NCI-H2196 (cell line): ENCODE data around the gene TMEM106B.

ENCODE experiments used
- DNase-seq: peaks from one replicate; lab custom pipeline; 2025; ENCODE audit not compliant: unreplicated experiment; lab: John Stamatoyannopoulos, UW

TMEM106B gene

GRCh38 chr7:12226756-12227155 lies 15.7 kb downstream of the TMEM106B start:
- DNase-seq: no peak

- DNase-seq: no peak
Measured at GRCh38 chr7:12228024-12228423, 16.9 kb downstream of the TMEM106B start.

- DNase-seq: no peak
Measured at GRCh38 chr7:12229046-12229445, 18.0 kb downstream of the TMEM106B start.

- DNase-seq: no peak
Measured at GRCh38 chr7:12231097-12231496, 20.0 kb downstream of the TMEM106B start.

GRCh38 chr7:12233175-12233574 lies 22.1 kb downstream of the TMEM106B start:
- DNase-seq: no peak

- DNase-seq: no peak
Measured at GRCh38 chr7:12234334-12234865, 23.3 kb downstream of the TMEM106B start.

- DNase-seq: no peak
Measured at GRCh38 chr7:12235970-12236369, 24.9 kb downstream of the TMEM106B start.

GRCh38 chr7:12237007-12237406 lies 25.9 kb downstream of the TMEM106B start:
- no peak for DNase-seq

GRCh38 chr7:12239806-12240205 lies 28.7 kb downstream of the TMEM106B start:
- DNase-seq: no peak

GRCh38 chr7:12244129-12244528 lies 33.0 kb downstream of the TMEM106B start:
- no peak for DNase-seq

GRCh38 chr7:12244694-12245093 lies 33.6 kb downstream of the TMEM106B start:
- no peak for DNase-seq

- no peak for DNase-seq
Measured at GRCh38 chr7:12249706-12250105, 38.6 kb downstream of the TMEM106B start.

GRCh38 chr7:12250232-12250631 lies 39.1 kb downstream of the TMEM106B start:
- DNase-seq: no peak

GRCh38 chr7:12256090-12256489 lies 45.0 kb downstream of the TMEM106B start:
- no peak for DNase-seq

GRCh38 chr7:12257582-12257981 lies 46.5 kb downstream of the TMEM106B start:
- DNase-seq: peak; percentile 3

GRCh38 chr7:12258074-12258473 lies 47.0 kb downstream of the TMEM106B start:
- no peak for DNase-seq

GRCh38 chr7:12267542-12267941 lies 56.4 kb downstream of the TMEM106B start:
- DNase-seq: no peak

- DNase-seq: no peak
Measured at GRCh38 chr7:12269100-12269895, 58.2 kb downstream of the TMEM106B start.

- DNase-seq: no peak
Measured at GRCh38 chr7:12281038-12281437, 69.9 kb downstream of the TMEM106B start.

GRCh38 chr7:12287901-12288300 lies 76.8 kb downstream of the TMEM106B start:
- DNase-seq: no peak

GRCh38 chr7:12289996-12290395 lies 78.9 kb downstream of the TMEM106B start:
- DNase-seq: no peak

- DNase-seq: no peak
Measured at GRCh38 chr7:12290761-12291160, 79.7 kb downstream of the TMEM106B start.

- DNase-seq: no peak
Measured at GRCh38 chr7:12291870-12292269, 80.8 kb downstream of the TMEM106B start.
